HepG2 (cell line): ENCODE data around the gene AIMP2. TPM values are rescaled to one million over a fixed set of nuclear protein-coding genes. Genes with fewer than 3 reads are reported as not detected.
A peak's percentile ranks its signal among the peaks of the same experiment; 100 is the strongest.

Experiments used
- ATAC-seq: fragments of 200-7000 bp; cut with Tn5 transposase; 3 replicates; pipeline ENCODE4 v1.9.1; 2020; ENCODE audit warnings: mild to moderate bottlenecking, moderate library complexity
- BruUV-seq: library from RNA; stranded (reverse); fragments of 400-500 nt; replicated peaks from 2 replicates; lab custom pipeline; 2021; lab: Mats Ljungman, UMichigan
- CTCF ChIA-PET: fragments of 300-600 bp; formaldehyde crosslinking; extraction: SDS; loops from one replicate; lab custom pipeline; 2021; ENCODE audit warnings: low total read pairs, inconsistent platforms, low intra/inter-chr PET ratio; lab: Yijun Ruan, JAX
- POLR2A ChIA-PET: fragments of 350-600 bp; sonication (Branson Sonifier 250); formaldehyde crosslinking; loops from one replicate; lab custom pipeline; 2020; ENCODE audit warnings: antibody characterized with exemption, inconsistent platforms; lab: Yijun Ruan, JAX
- DNase-seq: peaks from one replicate; pipeline ENCODE4 v3.0.0-alpha.2; 2015; ENCODE audit warnings: low spot score
- FAIRE-seq: peaks from 3 replicates; lab custom pipeline; 2011; peaks lifted over from hg19 to GRCh38; lab: Jason Lieb, UNC
- H2AFZ ChIP-seq: one replicate; pipeline ENCODE4 v1.6.1; 2011; ENCODE audit warnings: low read length, inconsistent platforms
- H3K27ac ChIP-seq: fragments of 300-600 bp; 3 replicates; pipeline ENCODE4 v1.8.0; 2011; ENCODE audit warnings: mixed run types, mild to moderate bottlenecking, mixed read lengths, low read length, inconsistent platforms; ENCODE audit not compliant: insufficient read depth; ENCODE audit errors: extremely low read length
- H3K27me3 ChIP-seq, 2 experiments: fragments of 200-600 bp in 1 of 2; 2 replicates in 1 of 2; 3 replicates in 1 of 2; pipeline versions ENCODE4 v1.6.0 to v1.8.0; 2011; ENCODE audit warnings: low read length in 2 of 2, mild to moderate bottlenecking in 2 of 2, moderate library complexity in 2 of 2, inconsistent platforms in 1 of 2; ENCODE audit not compliant: insufficient read depth in 2 of 2, control insufficient read depth in 1 of 2
- H3K36me3 ChIP-seq, 2 experiments: fragments of 200-600 bp in 1 of 2; replicated peaks in 1 of 2; 2 replicates in 1 of 2; 3 replicates in 1 of 2; pipeline versions ENCODE4 v1.5.1 to v1.8.0; 2011; ENCODE audit warnings: low read length in 2 of 2, inconsistent platforms in 1 of 2; ENCODE audit not compliant: insufficient read depth in 2 of 2, control insufficient read depth in 1 of 2
- H3K4me1 ChIP-seq: 2 replicates; pipeline ENCODE4 v1.5.1; 2012; ENCODE audit warnings: low read length, inconsistent platforms; ENCODE audit not compliant: insufficient read depth
- H3K4me2 ChIP-seq: 2 replicates; pipeline ENCODE4 v1.6.0; 2011; ENCODE audit warnings: low read depth, low read length, inconsistent platforms
- H3K4me3 ChIP-seq, 3 experiments: fragments of 200-600 bp in 1 of 3; sonication (generic), shearing (Covaris generic) in 1 of 3; replicated peaks in 1 of 3; 2 replicates each; pipeline ENCODE4 v1.5.1; 2011 to 2016; ENCODE audit warnings: low read length in 3 of 3, inconsistent platforms in 2 of 3, low read depth in 2 of 3, mild to moderate bottlenecking in 2 of 3, control low read depth in 1 of 3, mixed read lengths in 1 of 3; ENCODE audit not compliant: insufficient read depth in 1 of 3
- H3K79me2 ChIP-seq: one replicate; pipeline ENCODE4 v1.6.1; 2011; ENCODE audit warnings: low read length, inconsistent platforms; ENCODE audit not compliant: insufficient read depth
- H3K9ac ChIP-seq: 2 replicates; pipeline ENCODE4 v1.6.0; 2011; ENCODE audit warnings: mild to moderate bottlenecking, low read depth, low read length, inconsistent platforms; ENCODE audit not compliant: insufficient read depth
- H3K9me3 ChIP-seq: 2 replicates; pipeline ENCODE4 v1.5.1; 2012; ENCODE audit warnings: mild to moderate bottlenecking, low read length
- H4K20me1 ChIP-seq: 2 replicates; pipeline ENCODE4 v1.6.0; 2011; ENCODE audit warnings: inconsistent platforms, mild to moderate bottlenecking, low read length, moderate library complexity; ENCODE audit not compliant: insufficient read depth
- ATF7 ChIP-seq, 2 experiments: fragments of 450-650 bp in 1 of 2; sonication (generic) in 1 of 2; formaldehyde crosslinking in 1 of 2; IDR thresholded peaks; 2 replicates each; pipeline versions ENCODE4 v1.4.0 to v1.6.1; 2016 to 2020; ENCODE audit warnings: antibody characterized with exemption in 1 of 2, mild to moderate bottlenecking in 1 of 2, missing genetic modification reagents in 1 of 2
- FOSL1 ChIP-seq: sonication (generic); formaldehyde crosslinking; IDR thresholded peaks from 2 replicates; pipeline ENCODE4 v1.9.0; 2021; ENCODE audit warnings: missing genetic modification reagents, borderline replicate concordance
- GZF1 ChIP-seq: sonication (generic); formaldehyde crosslinking; IDR thresholded peaks from 2 replicates; pipeline ENCODE4 v1.5.1; 2020; ENCODE audit warnings: mild to moderate bottlenecking, missing genetic modification reagents
- MEIS1 ChIP-seq: sonication (generic); formaldehyde crosslinking; IDR thresholded peaks from 2 replicates; pipeline ENCODE4 v1.9.0; 2021; ENCODE audit warnings: mild to moderate bottlenecking, missing genetic modification reagents, moderate library complexity, borderline replicate concordance
- NR2F1 ChIP-seq, 2 experiments: fragments of 450-650 bp in 1 of 2; formaldehyde crosslinking in 1 of 2; IDR thresholded peaks; 2 replicates each; pipeline versions ENCODE4 v1.5.0 to v1.6.1; 2016 to 2020; ENCODE audit warnings: mild to moderate bottlenecking in 1 of 2, missing compliant biosample characterization in 1 of 2, missing genetic modification reagents in 1 of 2, moderate library complexity in 1 of 2
- RBM22 ChIP-seq: fragments of 200-400 bp; formaldehyde crosslinking; optimal IDR thresholded peaks from 2 replicates; pipeline ENCODE3; 2017; ENCODE audit warnings: mild to moderate bottlenecking, low read length, moderate library complexity
- RELA ChIP-seq: sonication (generic); formaldehyde crosslinking; IDR thresholded peaks from 2 replicates; pipeline ENCODE4 v1.4.0; 2020; ENCODE audit warnings: missing genetic modification reagents
- RFX3 ChIP-seq: IDR thresholded peaks from 2 replicates; pipeline ENCODE4 v1.6.1; 2016; ENCODE audit warnings: missing biosample characterization, missing genetic modification reagents
- TEAD3 ChIP-seq: optimal IDR thresholded peaks from 2 replicates; pipeline ENCODE3; 2016; ENCODE audit warnings: borderline replicate concordance
- ZNF20 ChIP-seq: sonication (generic); formaldehyde crosslinking; IDR thresholded peaks from 2 replicates; pipeline ENCODE4 v1.4.0; 2020; ENCODE audit warnings: mild to moderate bottlenecking, moderate library complexity, missing genetic modification reagents
- ZNF580 ChIP-seq: IDR thresholded peaks from 2 replicates; pipeline ENCODE4 v1.6.1; 2016; ENCODE audit warnings: low read depth, borderline replicate concordance
- ZNF615 ChIP-seq: sonication (generic); formaldehyde crosslinking; IDR thresholded peaks from 2 replicates; pipeline ENCODE4 v1.5.0; 2020; ENCODE audit warnings: mild to moderate bottlenecking, missing genetic modification reagents, borderline replicate concordance
- ZNF784 ChIP-seq: sonication (generic); formaldehyde crosslinking; IDR thresholded peaks from 2 replicates; pipeline ENCODE4 v1.5.1; 2020; ENCODE audit warnings: missing genetic modification reagents, mild to moderate bottlenecking, borderline replicate concordance
- WGBS: methylation state at CpG from one replicate; pipeline ENCODE4 v1.1.6; 2017; ENCODE audit warnings: low lambda C conversion rate; 5-methylcytosine and 5-hydroxymethylcytosine counted together
- in situ Hi-C: cut with HindIII; loops from 2 replicates; pipeline ENCODE4 v1.10.0; 2017; ENCODE audit warnings: low pct_unique_long_range_greater_than_20kb; ENCODE audit not compliant: extremely low pct_ligation_motif_present
- intact Hi-C: fragments of 100-400 bp; cut with micrococcal nuclease; formaldehyde crosslinking; loops from one replicate; pipeline ENCODE4 v1.10.0; 2022; ENCODE audit not compliant: unreplicated experiment
- polyA plus RNA-seq, 8 experiments: library from polyadenylated mRNA; depleted of rRNA in 3 of 8; stranded (reverse) in 7 of 8; unstranded in 1 of 8; fragments of >200 nt; fragmentation: Illumina TruSeq in 4 of 8; extraction: Trizol in 4 of 8; gene quantifications; 2 replicates each; pipeline versions ENCODE4 v1.2.1 to v1.2.3, GENCODE V29; 2011 to 2016; ENCODE audit warnings: low read depth in 4 of 8, missing spikeins in 1 of 8, mixed read lengths in 1 of 8; ENCODE audit not compliant: insufficient read depth in 1 of 8
- total RNA-seq, 5 experiments: library from RNA; depleted of rRNA; stranded (reverse); fragments of >200 nt; fragmentation: Illumina TruSeq; extraction: Trizol; gene quantifications; 2 replicates each; pipeline ENCODE4 v1.2.3, GENCODE V29; 2016; ENCODE audit warnings: low read depth in 1 of 5

AIMP2 gene
- total and polyA plus RNA-seq, 2 of the 13 experiments (the other 11 are each of a cell fraction or from before 2014, with no cell fraction given), result 38.2 to 84.9 TPM

- TF ChIP-seq ATF7 (IDR thresholded peaks at IDR 0.05), result no peak
- no peak for TF ChIP-seq ATF7 (CRISPR knock-in tag; IDR thresholded peaks at IDR 0.05)
- TF ChIP-seq FOSL1 (CRISPR knock-in tag), result no peak
- no peak for TF ChIP-seq RFX3 (CRISPR knock-in tag)
- no peak for TF ChIP-seq NR2F1 (CRISPR knock-in tag; IDR thresholded peaks at IDR 0.05)
- no peak for TF ChIP-seq ZNF615
- no peak for TF ChIP-seq MEIS1 (CRISPR knock-in tag)
- no peak for TF ChIP-seq GZF1 (CRISPR knock-in tag)
These were observed 7.0 kb downstream of the AIMP2 start (continued) for GRCh38 chr7:6015917-6016652.

GRCh38 chr7:6016653-6016966 is 7.5 kb downstream of the AIMP2 start:
- Histone ChIP-seq H3K79me2 (peaks cover 12% of the 10 kb centered on the region), H3K9me3 (no peaks in the 10 kb centered on the region), H3K9ac (no peak overlapping the region), H2AFZ (no peak overlapping the region), H3K27me3 (no peaks in the 10 kb centered on the region), H3K36me3 (peaks cover 25 to 64% of the 10 kb centered on the region in 2 experiments), H3K4me1 (peaks cover 24% of the 10 kb centered on the region), H3K4me3 (no peak overlapping the region), H3K4me2 (no peak overlapping the region), H4K20me1 (no peaks in the 10 kb centered on the region; the same call in 1 of the 2 replicates), H3K27ac (peak overlapping the region; percentile 43)
- ATAC-seq, result peak; percentile 8; the same call in 1 of the 3 replicates
- WGBS, result 97% methylated on average over 8 of the region's 8 CpGs
- ChIA-PET POLR2A (no interaction called here), CTCF (no interaction called here)
- no TSS peak for BruUV-seq
- no peak for FAIRE-seq
- DNase-seq, result no peak
- in situ Hi-C loops (no loop called here), intact Hi-C loops (no loop called here)
- TF ChIP-seq ZNF580 (CRISPR knock-in tag) (no peak), TEAD3 (CRISPR knock-in tag) (no peak), RELA (CRISPR knock-in tag) (no peak), ZNF20 (CRISPR knock-in tag) (no peak), ZNF784 (CRISPR knock-in tag) (no peak), RBM22 (peak; percentile 77)
